GM18951 (cell line): Measurements from ENCODE around the gene LDB3.

Experiments used
- POLR2A ChIP-seq: IDR thresholded peaks from 4 replicates; pipeline ENCODE4 v1.6.1; 2011; ENCODE audit warnings: mild to moderate bottlenecking; ENCODE audit not compliant: insufficient read length, insufficient read depth; ENCODE audit errors: extremely low read depth
- in situ Hi-C: fragments of 300-500 bp; cut with MboI; formaldehyde crosslinking; loops from one replicate; pipeline ENCODE4 v1.12.0; 2022; ENCODE audit warnings: low sequenced_read_pairs, mixed read lengths, inconsistent platforms; ENCODE audit not compliant: unreplicated experiment

LDB3 gene

DNA sequence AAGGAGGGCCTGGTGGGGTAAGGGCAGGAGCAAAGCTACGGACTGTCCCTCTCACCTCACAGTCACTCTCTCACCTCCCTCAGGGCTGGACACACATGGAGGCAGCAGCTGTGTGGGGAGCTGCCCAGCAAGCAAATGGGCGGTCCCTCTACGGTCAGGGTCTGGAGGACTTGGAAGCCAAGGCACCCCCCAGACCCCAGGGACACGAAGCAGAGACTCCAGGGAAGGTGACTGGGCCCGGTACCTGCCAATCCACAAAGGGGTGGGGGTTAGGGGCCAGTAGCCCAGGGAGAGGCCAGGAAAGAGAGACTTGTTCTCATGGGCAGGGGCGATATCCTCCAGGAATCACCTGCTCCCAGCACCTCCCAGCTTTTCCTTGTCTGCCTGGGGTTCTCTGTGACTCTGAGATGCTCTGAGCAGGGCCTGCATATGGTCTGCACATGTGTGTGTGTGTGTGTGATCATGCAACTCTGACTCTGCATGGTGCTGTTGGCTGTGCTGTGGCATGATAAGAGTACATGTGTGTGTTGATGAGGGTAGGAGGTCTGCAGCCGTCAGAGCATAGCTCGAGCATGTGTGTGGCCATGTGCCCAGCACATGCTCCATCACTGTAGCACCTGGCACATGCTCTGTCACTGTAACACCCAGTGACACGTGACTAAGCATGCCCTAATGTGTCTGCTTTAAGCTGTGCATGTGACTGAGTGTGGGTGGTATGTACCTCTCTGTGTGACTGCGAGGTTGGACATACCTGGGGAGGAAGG lies 4.6 kb upstream of the LDB3 start:
- no peak for TF ChIP-seq POLR2A
- in situ Hi-C loops = no loop called here

DNA sequence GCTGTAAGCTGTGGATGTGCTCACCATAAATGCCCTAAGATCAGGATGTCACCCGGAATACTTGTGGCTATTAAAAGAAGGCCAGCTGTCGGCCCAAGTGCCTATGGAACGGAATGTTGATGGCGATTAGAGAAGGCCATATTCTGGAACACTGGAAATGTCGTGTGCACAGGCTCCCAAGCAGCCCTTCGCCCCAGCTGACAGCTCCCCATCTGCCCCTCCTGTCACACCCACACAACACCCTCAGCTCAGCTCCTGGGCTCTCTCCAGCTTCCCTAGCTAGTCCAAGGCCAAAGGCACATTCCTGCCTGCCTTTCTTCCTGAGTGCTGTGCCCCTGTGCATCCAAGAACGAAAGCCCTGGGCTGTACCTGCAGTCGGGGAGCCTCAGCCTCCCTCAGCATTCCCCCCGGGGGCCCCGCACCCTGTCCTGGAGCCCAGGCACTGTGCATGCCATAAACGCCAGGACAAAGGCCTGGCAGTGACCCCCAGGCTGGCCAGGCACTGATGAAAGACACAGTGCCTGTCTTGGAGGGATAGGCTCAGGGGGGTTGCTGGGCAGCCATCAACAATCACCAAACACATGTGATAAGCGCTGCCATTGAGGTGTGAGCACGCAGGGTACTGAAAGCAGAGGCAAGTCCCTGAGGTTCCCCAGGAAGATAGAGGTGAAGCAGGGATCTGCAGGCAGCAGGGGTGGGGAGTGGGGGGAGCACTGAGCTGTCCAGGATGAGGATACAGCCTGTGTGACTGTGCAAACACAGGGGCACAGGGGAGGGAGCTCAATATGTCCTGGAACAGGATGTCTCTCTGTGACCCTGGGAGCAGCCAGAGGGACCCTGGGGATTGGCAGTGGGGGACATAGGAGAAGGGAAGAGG lies 3.7 kb upstream of the LDB3 start:
- in situ Hi-C loops = no loop called here
- no peak for TF ChIP-seq POLR2A

DNA sequence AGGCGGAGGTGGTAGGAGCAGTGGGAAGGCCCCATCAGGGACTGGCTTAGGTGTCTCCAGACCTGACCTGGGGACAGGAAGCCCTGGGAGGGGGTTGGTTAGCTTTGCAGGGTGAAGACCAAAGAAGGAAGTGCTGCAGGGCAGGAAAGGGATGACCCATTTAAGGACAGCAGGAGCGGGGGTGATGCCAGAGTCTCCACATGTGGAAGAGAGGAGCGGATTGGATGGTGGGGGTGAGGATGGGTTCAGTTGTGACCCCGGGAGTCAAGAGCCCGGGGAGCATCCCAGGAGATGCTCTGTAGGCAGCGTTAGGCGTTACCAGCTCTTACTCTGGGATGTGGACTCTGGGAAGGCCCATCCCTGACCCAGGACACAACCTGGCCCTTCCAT lies 3.1 kb upstream of the LDB3 start:
- TF ChIP-seq POLR2A = no peak
- in situ Hi-C loops = no loop called here

DNA sequence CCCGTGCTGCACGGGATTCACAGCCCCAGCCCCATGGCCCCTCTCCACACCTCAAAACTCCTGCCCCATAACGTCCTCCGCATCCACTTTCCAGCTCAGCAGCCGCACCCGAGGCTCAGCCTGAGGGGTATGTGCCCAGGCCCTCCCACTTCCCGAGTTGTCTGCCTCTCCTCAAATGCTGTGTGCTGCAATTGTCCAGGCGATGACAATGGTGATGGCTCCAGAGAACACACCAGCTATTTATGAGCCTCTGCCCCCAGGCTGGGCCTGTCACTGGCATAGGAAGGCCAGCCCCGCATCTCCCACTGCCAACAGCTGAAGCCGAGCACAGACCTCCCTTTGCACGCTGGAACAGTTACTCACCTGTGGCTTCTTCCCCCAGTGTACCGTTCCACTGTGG lies 2.4 kb upstream of the LDB3 start:
- in situ Hi-C loops = no loop called here
- no peak for TF ChIP-seq POLR2A

DNA sequence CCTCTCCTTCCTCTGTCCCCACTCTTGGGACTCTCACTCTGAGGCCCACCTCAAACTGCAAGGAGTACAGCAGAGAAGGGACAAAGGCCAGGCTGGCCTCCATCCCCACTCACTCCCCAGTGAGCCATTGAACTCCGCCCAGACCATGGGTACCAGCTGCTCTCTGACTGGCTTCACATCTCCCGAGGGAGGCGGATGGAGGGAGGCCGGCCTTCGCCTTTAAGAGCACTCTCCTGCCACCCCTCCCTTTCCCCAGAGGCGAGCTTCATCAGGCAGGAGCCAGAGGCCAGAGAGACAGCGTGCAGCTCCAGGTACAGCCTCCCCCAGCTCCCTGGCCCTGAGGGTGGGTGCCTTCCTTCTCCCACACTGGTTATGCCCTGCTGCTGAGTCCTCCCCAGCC lies 1.8 kb upstream of the LDB3 start:
- in situ Hi-C loops = no loop called here
- no peak for TF ChIP-seq POLR2A

DNA sequence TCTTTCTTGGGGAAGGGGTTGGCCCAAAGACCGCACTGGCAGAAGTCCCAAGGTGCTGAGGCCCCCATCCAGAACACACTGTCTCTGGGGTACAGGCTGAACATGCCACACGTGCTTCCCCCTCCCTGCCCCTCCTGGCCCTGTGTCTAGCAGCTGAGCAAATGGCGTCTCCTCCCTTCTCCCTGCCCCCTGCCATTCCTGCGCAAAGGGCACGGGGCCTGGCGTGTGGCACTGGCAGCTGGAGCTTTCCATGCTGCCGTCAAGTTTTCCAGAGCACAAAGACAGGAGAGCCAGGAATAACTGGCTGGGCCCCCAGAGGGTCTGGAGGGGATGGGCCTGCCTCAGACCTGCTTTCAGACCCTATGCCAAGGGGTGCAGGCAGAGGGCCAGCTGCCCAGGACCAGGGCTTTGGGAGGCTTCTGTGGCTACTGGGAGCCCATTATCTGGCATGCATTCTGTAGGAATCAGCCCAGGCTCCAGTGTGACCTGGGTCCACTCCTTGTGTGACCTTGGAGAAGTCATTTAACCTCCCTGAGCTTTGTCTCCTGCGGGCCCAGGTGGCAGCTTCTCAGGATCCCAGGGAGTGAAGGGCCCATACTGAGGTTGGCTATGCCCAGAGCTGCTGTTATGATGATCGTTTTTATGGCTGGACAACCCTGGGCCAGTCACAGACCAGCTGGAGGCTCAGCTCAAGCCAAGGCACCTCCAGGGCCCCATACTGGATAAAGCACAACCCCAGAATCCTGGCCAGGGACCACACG lies 710 bp upstream of the LDB3 start:
- no peak for TF ChIP-seq POLR2A
- in situ Hi-C loops = no loop called here

DNA sequence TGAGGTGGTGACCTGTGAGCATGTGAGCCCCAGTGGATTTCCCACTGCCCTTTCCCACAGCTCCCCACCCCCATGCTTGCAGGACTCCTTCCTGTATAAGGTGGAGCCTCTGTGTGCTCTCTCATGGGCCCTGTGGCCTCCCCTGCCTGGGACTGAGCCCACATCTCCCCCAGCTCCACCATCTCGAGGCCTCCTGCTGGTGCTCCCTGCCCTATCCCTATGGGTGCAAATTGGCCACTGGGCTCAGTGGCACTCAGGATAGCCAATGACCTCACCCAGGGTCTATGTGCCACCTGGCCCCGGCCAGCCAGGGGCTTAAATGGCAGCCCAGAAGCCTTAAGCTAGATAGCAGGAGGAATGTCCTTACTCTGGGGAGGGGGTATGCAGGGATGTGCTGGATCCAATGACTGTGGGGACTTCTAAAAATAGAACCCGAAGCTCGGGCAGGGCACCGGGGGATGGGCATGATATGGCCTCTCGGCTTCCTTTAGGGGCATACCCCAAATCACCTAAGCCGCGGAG lies 2.0 kb downstream of the LDB3 start:
- in situ Hi-C loops = no loop called here
- TF ChIP-seq POLR2A = no peak

DNA sequence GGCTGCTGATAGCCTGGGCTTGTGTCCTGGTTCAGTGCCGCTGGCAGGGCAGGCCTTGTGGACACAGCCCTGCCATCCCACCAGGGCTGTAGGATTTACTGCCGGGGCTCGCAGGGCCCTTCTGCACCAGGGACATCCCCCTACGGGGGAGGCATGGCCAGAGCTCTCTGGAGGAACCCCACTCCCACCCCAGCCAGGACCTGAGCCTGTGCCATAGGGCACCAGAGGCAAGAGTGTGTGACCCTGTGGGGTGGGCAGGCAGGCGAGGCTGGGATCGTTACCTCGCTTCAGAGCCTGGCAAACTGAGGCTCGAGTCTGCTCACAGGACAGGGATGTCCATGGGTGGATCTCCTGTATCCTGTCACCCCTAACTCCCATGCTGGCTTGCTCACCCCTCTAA lies 2.6 kb downstream of the LDB3 start:
- no peak for TF ChIP-seq POLR2A
- in situ Hi-C loops = no loop called here

DNA sequence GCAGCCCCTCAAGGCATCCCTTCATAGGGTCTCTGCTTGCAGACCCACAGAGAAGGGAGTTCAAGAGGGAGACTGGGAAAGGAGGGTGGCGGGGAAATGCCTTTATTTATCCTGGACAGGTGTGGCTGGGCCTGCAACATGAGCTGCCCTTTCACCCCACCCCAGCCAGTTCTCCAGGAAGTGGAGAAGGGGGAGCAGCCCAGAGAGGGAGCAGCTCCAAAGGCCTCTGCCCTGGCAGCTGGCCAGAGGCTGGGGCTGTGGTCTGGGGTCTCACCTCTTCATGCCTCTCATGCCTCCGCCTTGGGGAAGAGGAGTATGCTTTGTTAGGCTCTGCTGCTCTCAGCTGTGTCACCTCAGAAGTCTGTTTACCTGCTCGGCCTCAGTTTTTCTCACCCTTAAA lies 3.1 kb downstream of the LDB3 start:
- in situ Hi-C loops = no loop called here
- TF ChIP-seq POLR2A = no peak

DNA sequence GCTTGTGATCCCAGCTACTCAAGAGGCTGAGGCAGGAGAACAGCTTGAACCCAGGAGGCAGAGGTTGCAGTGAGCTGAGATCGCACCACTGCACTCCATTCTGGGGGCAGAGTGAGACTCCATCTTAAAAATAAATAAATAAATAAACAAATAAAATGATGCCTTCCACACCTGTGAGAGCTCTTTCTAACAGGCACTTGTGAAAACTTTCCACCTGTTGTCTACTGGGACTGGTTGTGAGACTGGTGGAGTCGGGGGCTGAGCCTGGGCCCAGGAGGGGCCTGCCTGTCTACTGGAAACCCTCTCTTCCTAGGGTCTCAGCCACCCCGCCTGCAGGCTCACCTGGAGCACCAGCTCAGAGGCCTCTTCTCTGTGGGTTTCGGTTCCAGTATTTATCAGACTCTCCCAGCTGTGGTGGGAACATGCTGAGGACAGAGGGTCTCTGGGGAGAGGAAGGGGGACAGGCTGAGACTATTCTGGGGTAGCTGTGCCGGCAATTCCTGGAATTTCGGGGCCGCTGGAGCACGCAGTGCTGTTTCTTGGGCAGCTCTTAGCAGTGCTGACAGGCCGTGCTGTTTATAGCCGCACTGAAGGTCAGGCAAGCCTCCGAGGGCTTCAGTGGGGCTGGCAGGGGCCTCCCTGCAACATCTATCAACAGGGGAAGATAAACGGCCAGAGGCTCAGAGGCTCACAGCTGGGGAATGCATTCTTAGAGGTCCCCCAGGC lies 3.8 kb downstream of the LDB3 start:
- in situ Hi-C loops = no loop called here
- no peak for TF ChIP-seq POLR2A

DNA sequence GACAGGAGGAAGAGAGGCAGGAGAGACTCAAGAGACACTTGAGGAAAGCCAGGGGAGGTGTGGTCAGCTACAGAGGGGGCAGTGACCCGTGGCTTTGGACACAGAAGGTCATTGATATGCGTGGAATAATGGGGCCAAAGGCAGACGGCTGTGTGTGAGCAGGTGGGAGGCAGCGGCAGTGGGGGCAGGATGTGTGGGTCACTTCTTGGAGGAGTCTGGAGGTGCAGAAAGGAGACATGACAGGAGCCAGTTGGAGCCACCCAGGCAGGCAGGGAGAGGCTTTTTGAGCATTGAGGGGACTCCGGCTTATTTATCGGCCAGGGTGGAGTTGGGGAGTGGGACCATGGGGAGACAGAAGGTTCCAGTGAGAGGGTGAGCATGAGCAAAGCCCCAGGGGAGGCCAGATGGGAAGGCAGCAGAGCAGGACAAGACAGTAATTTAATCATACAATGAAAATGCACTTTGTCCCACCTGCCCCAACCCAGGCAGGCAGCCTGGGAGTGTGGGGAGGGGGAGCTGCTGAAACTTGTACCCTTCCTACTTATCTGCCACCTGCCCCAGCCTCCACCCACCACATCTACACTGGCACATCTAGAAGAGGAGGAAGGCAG lies 5.0 kb downstream of the LDB3 start:
- no peak for TF ChIP-seq POLR2A
- in situ Hi-C loops = no loop called here

DNA sequence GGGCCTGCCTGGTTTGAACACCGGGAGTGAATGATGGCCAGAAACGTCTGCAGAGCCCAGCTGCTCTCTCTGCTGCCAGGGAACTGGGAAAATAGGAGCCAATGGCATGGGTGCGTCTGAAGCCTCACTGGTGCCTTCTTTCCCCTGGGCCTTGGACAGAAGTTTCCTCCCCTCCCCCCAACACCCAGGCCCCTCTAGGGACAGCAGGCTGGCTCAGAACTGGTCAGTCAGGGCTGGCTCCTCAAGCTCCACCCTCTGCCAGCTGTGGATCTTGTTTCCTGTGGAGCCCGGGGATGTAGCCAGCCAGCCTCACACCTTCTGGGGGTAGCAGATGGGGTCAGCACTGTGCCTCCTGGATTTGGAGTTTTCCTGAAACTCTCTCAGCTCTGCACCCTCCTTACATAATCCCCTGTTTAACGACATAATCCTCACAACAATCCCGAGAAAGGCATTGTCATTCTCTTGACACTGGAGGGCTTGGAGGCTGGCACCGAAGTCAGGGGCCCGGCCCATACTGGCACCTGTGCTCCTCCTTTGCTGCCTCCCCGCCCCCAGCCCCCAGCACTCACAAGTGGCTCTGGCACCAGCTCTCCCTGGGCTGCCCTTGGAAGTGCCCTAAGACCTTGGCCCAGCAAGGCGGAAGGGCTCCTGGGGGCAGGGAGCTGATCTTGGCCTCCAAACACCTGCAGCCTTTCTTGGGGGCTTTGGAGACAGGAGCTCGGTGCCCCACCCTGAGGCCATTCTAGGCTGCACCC lies 5.7 kb downstream of the LDB3 start:
- TF ChIP-seq POLR2A = no peak
- in situ Hi-C loops = no loop called here

DNA sequence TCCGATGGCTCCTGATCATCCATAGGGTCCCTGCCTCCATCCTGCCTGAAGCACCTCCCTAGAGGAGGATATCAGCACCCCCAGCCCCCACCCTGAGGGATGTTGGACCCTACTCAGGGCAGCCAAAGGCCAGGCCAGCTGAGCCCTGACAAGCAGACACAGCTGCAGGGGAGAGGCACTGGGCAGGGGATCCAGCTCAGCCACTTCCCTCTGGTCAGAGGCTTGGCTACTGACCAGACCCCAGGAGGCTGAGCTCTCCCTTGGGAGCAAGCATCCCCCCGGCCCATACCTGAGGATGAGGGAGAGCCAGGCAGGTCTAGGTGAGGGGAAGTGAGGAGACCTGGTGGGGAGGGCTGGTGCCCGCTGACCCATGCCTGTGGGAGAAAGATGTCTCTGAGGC lies 6.6 kb downstream of the LDB3 start:
- TF ChIP-seq POLR2A = no peak
- in situ Hi-C loops = no loop called here
